ENCODE measurements around the gene LRRTM4. TPM values are rescaled to one million over a fixed set of nuclear protein-coding genes. Genes with fewer than 3 reads are reported as not detected.
A peak's percentile ranks its signal among the peaks of the same experiment; 100 is the strongest.
"Not testable (repeated sequence)": the region's sequence is repeated elsewhere in the genome, so short reads cannot be mapped to it uniquely, and the experiment has no call there.

LRRTM4 gene
- polyA plus RNA-seq, 12 donors: 0.23 to 3.3 (median 0.52) TPM; not detected in 2

DNA sequence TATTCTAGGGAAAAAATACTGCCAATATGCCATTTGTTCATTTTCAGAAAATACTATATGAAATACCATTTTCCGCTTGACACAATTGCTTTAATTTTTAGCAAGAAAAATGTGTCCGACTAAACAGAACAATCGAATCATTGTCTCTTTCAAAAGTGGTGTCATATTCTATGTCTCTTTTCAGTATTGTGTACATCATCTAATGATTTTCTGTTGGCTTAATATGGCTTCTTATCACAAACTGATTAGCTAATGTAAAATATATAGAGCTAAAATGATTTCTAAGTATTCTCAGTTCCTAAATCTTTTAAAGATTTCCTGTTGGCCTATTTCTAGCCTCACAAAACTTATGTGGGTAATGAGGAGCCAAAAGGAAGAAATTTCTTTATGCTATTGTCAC, 436.6 kb downstream of the LRRTM4 start:
- DNase-seq: no peak

DNA sequence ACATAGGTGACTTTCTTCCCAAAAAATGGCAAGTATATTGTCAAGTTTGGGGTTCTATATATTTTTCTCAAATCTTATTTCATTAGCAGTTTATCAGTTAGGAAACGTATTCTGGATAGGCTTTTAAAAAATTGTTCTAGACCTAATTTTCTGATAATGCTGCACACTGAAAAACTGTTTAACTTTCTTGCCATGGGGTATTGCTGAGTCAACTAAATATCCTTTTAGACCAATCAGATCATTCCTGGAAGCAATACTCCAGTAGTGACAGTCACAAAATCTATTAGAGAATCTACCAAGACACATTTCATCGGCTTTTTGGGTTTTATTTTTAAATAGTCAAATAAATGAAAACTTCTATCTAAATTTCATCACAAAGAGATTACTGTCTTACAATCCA, 440.6 kb downstream of the LRRTM4 start:
- no peak for DNase-seq

DNA sequence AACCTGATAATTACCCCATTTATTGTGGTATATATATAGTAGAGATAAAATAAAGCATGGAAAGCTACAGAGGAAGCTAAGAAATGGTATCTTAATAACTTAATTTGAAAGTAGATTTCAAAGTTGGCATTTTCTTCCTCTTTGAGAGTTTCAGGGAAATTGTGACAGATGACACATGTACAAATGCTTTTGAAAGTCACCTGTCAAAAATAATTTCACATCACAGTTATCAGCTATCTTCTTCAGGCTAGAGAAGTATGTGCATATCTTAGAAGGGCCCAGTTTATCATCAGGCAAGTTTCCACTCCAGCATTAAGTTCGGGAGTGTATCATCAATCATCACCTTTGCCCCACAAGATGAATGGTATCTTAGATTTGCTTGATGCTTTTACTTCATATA, 457.9 kb downstream of the LRRTM4 start:
- DNase-seq: no peak

DNA sequence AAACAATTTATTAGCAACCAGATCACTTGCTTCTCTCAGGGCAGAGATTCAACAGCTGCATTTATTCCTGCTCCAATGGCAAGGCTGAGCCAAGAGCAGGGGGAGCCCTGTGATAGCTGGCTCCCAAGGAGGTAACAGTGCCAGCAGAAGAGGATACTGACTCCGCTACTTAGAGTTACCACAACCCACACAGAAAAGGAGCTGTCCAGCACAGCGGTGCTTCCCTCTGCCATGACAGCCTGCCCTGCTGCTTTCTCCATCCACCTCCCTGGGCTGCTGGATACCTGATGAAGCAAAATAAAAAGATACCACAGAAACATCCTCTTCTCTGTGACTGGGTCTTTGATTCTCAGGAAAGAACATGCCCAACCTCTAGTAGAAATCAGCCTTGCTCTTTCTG, 467.2 kb downstream of the LRRTM4 start:
- DNase-seq: peak; percentile 7

DNA sequence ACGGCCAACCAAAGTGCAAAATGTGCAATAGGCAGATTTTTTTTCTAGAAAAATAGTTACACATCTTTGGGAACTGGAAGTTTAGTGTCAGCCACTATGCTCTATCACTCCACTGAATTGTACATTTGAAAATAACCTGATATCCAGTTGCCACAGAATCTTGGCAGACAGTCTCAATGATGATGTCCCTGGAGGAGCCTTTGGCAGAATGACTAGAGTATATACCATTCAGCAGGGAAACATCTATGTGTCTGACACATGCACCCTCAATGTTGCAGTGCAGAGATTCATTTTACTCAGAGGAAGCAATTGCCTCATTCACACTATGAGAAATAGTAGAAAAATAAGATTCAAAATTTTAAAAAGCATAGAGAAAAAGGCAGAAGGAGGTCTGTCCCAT, 475.8 kb downstream of the LRRTM4 start:
- no peak for DNase-seq

DNA sequence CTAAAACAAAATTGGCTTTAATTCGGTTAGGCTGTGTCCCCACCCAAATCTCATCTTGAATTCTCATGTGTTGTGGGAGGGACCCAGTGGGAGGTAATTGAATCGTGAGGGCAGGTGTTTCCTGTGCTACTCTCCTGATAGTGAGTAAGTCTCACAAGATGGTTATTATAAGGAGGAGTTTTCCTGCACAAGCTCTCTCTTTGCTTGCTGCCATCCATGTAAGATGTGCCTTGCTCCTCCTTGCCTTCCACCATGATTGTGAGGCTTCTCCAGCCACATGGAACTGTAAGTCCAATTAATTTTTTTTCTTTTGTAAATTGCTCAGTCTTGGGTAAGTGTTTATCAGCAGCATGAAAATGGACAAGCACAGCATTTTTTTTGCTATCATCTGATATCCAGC, 476.7 kb downstream of the LRRTM4 start:
- DNase-seq: not testable (repeated sequence)

DNA sequence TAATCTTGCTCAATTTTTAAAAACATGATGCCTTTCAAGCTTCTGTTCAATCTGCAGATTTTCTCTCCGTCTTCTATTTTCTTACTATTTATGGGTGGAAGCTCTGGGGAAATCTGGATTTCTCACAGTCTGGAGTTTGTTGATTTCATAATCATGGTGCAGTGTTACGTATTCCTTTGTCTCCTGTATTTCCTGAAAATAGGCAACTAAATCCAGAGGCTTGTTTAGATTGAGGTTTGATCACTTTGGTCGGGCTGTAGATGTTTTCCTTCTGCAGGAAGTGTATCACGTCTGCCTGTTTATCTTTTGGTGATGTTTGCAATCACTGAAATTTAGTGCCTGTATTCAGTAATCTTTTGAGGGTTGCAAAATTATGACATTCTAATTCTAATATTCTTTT, 487.7 kb downstream of the LRRTM4 start:
- no peak for DNase-seq

DNA sequence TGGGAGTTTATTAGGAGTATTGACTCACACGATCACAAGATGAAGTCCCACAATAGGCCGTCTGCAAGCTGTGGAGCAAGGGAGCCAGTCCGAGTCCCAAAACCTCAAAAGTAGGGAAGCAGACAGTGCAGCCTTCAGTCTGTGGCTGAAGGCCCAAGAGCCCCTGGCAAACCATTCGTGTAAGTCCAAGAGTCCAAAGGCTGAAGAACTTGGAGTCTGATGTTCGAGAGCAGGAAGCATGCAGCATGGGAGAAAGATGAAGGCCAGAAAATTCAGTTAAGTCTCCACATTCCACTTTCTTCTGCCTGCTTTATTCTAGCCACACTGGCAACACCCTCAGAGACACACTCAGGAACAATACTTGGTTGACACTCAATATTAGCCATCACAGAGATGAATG, 492.9 kb downstream of the LRRTM4 start:
- DNase-seq: not testable (repeated sequence)

DNA sequence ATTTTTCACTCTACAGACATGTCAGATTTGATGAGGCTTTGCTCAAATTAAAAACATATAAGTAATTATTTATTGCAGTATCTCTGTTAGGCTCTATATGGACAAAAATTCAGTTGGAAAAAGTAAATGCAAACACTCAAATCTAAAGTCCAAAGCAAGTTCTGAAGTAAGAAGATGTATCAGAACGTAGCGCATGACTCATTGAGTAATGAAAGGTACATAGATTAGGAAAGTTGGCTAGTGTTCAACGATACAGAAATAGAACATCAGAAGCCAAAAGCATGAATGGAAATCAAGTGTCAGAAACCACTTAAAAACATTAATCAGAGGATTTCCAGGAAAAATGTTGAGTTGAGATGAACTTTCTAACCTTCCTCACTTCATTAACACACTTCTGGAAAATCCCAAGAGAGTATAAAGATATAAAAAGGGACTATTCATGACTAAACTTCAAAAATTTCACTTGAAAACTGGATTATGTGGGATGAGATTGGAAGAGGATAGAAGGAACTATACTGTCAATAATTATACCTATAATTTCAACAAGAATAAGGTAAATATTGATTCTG, 494.1 kb downstream of the LRRTM4 start:
- DNase-seq: no peak

DNA sequence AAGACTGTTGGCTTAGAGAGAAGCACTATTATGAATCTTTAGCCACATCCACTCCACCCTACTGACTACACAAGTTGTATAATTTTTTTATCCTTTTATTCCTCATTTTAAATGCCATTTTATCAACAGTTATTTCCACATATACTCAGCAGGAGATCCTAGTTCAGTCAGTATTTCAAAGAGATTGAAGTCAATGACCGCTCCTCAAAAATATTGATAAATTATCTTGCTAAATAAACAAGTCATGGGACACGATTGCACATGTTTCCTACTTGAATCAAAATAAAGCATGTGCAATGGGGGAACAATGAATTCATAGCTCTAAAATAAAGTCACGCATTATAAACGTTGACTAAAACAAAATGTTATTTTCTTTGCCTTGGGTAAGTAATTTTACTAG, 496.5 kb downstream of the LRRTM4 start:
- DNase-seq: no peak

DNA sequence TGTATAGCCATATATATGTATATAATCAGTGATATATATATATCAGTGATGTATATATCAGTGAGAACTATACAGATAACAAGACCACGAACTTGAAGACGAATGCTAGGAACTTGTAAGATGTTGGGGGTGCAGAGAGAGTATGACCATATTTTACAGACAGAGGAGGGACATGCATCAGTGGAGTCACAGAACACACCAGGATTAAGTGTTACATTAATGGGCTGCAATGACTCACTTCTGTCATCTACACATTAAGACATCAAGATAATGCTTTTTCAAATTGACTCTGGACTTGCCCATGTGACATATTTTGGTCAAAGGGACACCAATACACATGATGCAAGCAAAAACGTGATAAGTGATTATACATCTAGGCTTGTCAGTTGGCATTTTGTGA, 501.0 kb downstream of the LRRTM4 start:
- DNase-seq: no peak

DNA sequence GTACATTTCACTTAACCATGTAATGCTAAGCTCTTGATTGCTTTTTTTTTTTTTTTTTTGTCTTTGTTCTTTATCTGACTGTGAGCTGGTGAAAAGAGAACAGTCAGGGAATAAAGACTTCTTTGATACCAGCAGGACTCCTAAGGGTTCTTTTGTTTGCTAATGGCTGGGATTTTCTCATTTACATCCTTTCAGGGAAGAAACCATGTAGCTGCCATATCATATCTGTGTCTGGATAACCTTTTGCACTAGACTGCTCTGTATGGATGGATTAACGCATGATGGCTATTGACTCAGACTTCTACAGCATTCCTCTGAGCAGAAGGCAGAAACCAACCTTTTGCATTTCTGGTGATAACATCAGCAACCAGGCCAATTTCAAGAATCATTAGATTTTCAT, 504.0 kb downstream of the LRRTM4 start:
- no peak for DNase-seq

DNA sequence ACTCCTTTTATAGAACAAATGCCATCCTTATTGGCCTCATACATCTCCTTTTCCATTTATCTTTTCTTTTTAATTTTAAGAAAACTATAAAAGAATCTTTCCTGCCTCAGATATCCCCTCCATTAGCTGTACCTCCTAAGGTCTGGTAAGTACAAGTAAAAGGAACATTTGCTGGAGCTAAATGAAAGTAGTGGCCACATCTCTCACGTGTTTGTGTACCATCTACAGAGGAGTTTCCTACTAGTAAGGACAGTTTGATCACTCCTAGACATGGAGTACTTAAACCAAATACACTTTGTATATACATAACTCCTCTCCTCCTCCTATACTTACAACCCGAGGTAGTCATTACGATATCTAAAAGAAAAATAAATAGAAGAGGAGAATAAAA, 504.8 kb downstream of the LRRTM4 start:
- no peak for DNase-seq

DNA sequence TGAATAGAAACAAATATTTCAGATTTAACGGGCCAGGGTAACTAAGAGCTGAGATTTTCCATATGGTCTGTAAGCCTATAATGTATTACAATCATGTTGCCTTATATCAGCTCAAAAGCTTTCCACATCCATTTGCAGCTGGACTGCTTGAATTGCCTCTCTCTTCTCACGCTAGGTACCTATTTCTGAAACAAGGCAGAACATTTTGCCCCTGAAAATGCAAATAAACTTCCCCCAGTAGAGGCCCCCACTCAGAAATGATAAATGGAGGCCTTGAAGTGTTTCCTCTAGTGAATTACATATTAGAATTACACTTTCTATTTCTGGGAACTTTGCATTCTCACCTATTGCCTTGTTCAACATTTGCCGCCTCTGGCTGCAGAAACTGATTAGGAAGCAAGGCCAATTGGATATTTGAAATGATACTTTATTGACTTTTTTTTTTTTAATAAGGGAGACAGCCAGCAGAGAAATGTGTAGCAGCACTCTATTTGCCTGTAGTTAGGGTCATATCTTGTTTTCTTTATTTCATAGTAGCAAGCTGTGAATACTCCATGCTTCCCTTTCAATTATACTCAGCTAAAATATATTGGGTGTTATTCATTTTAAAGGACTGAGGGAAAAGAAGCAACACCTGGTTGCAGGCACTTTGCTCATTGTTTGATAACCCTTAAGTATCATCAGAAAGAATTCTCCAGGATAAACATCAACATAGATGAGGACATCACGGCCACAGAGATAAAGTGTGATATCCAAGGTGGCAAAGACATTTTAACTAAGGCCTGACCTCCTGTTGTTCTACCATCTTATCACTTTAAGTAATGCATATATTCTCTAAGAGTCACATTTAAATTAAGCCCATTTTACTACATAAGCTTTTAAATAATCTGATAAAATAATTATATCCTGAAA, 505.5 kb downstream of the LRRTM4 start:
- no peak for DNase-seq

DNA sequence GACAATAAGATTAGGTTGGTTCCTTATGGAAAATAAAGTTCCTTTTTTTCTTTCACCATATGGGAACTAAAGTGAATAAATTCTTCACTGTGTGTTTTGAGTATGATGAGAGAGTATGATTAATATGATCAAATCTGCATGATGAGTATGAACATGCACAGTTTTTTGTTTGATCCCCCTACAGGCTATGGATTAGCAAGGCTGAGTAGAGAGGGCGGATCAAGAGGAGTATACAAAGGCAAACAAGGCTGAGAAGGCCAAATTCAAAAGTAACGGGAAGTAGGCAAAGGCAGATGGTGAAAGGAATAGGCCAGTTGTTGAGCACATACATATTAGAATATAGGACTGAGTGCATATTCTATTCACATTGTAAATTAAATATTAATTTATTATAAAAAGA, 508.2 kb downstream of the LRRTM4 start:
- DNase-seq: no peak

DNA sequence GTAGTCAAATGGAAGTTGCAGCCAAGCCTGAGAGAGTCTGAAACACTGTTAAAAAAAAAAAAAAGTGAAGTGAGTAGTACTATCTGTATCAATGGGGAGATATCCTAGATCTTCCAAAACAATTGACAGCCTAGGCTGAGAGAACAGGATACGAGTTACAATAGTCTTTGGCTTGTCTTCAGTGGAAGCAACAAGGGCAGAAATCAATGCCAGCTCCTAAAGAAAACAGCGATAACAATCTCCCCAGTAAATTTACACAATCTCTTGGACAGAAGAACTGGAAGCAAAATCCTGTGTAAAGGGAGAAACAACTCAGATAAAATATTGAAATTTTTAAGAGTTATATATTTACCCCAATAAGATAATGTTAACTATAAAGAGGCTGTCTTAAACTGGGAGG, 508.7 kb downstream of the LRRTM4 start:
- DNase-seq: no peak

DNA sequence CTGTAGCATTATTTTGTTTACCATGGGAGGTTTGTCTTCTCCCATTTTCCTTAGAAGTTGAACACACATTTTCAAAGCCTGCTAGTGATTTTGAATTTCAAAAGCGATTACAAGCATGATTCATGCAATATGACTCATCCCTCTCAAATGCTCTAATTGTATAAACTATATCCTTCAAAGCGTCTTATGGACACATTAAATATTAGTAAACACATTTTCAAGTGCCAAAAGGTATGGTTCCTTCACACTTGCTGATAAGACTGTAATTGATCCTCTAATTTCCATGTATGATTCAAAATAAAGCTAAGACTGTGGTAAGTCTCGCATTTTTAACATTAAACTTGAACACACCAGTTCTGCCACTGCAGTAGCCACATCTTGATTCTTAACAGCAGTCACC, 512.9 kb downstream of the LRRTM4 start:
- no peak for DNase-seq

DNA sequence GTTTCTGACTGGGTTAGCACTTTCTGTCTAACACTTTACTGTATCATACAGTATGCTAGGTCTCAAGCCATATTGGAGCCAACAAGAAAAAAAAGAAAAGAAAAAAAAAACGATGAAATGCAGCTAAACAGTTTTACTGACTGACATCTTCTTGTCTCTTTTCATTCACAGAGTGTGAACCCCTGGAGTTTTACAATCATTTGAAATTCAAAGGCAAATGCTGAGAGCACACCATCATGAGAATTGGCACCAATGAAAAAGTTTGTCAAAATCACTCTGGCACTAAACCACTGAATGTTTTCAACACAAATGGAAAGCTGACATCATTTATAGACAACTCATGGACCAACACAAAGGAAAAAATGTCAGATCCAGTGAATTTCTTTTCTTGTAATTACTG, 513.3 kb downstream of the LRRTM4 start:
- DNase-seq: no peak

DNA sequence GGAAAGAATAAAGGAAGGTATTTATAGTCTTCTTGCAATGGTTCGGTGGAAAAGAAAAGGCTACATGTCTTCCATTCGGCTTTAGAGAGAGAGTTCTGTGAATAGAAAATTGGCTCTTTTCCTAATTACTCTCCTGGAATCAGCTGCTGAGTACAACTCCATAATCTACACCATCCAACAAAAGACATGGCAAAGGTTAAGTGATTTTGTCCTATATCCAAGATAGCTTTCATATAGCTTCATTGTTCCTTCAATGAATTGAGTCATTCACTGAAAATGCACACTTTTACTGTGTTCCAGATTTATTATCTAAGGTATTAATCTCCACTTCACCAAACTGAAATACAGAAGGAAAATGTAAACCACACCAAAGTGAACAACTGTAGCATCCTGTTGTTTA, 514.5 kb downstream of the LRRTM4 start:
- DNase-seq: no peak

DNA sequence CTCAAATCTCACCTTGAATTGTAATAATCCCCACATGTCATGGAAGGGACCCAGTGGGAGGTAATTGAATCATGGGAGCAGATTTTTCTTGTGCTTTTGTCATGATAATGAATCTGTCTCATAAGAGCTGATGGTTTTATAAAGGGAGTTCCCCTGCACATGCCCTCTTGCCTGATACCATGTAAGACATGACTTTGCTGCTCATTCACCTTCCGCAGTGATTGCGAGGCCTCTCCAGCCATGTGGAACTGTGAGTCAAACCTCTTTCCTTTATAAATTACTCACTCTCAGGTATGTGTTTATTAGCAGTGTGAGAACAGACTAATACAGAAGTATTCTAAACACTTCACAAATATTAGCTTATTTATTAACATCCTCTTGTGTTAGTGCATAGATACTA, 516.7 kb downstream of the LRRTM4 start:
- no peak for DNase-seq

DNA sequence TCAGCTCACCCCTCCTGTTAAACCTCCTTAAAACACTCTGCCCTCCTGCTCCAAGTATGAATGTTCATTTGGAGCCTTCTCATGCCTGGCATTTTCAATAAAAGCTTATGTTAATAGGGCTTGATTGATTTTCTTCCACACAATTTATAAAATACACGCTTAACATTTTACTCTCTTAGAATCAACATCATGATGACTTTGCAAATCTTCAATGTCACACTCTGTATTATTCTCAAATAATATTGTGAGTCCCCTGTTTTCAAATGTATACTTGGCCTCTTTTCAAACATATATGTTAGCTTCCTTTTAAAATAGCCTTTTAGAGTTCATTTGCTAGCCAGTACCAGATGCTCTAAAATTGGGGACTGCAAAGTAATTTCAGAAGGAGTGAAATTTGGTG, 520.3 kb downstream of the LRRTM4 start:
- DNase-seq: no peak

DNA sequence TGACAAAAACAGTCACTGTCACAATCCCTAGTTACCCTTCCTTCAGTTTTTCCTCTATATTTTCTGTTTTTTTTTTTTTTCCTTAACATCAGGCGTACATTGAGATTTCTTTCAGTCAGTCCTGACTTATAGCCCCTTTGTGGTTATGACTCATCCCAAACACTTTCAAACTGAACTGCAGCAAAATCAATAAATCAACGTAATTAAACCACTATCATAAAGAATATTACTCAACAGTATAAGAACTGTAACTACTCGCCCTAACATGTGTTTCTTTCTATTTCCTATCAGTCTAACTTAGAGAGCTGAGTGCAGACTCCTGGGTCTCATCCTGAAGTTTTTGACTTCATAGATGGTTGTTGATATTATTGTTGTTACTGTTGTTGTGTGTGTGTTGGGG, 523.5 kb downstream of the LRRTM4 start:
- DNase-seq: no peak

DNA sequence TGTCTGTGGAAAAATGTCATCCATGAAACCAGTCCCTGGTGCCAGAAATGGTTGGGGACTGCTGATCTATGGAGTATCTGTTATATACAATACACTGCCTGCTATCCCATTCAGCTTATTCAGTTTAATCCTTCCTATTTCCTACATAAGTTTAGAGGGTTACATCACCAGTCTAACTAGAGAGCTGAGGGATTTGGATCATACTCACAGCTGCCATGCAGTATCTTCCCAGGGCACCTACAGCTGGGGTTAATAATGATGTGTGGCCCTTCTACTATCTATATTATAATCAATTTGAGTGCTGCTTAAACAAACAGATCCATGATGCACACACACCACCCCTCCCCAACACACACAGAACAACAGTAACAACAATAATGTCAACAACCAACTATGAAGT, 524.0 kb downstream of the LRRTM4 start:
- DNase-seq: no peak

DNA sequence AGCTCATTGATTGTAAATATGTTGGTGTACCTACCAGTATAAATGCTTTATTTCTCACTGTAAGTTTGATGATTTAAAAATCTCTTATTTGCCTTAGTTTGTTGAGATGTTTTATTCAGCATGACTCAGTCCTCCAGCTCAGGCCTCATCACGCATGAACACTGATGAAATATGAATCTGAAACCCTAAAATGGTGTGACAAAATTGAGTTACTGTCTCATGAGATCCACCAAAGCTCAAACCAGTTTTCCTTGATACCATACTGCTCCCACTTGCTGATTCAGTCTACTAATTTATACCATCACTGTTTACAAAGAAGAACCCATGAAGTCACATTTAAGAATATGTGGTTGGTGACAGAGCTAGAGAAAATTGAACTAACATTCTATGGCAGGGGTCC, 524.9 kb downstream of the LRRTM4 start:
- DNase-seq: no peak

Measured in muscle of arm (tissue), 12 donors.